VCaP (cell line): ENCODE results near the gene EPS8L1.
A peak's percentile ranks its signal among the peaks of the same experiment; 100 is the strongest.

Experiments used
- H3K27ac ChIP-seq: fragments of 450-650 bp; 2 replicates; pipeline ENCODE4 v1.5.1; 2017
- TF ChIP-seq, protein P1 (sequence below): fragments of 450-650 bp; conservative IDR thresholded peaks from 2 replicates; pipeline ENCODE4 v1.5.1; 2017; ENCODE audit warnings: mild to moderate bottlenecking, moderate library complexity

The EPS8L1 gene

GRCh38 chr19:55069865-55070197, 5.8 kb upstream of the EPS8L1 start:
- peak overlapping the region; percentile 78 for H3K27ac ChIP-seq
- TF ChIP-seq, protein P1, sequence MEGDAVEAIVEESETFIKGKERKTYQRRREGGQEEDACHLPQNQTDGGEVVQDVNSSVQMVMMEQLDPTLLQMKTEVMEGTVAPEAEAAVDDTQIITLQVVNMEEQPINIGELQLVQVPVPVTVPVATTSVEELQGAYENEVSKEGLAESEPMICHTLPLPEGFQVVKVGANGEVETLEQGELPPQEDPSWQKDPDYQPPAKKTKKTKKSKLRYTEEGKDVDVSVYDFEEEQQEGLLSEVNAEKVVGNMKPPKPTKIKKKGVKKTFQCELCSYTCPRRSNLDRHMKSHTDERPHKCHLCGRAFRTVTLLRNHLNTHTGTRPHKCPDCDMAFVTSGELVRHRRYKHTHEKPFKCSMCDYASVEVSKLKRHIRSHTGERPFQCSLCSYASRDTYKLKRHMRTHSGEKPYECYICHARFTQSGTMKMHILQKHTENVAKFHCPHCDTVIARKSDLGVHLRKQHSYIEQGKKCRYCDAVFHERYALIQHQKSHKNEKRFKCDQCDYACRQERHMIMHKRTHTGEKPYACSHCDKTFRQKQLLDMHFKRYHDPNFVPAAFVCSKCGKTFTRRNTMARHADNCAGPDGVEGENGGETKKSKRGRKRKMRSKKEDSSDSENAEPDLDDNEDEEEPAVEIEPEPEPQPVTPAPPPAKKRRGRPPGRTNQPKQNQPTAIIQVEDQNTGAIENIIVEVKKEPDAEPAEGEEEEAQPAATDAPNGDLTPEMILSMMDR, result no peak

- no peak overlapping the region for H3K27ac ChIP-seq
- TF ChIP-seq, protein P1, result no peak
These were observed 5.1 kb upstream of the EPS8L1 start for GRCh38 chr19:55070466-55071128.

GRCh38 chr19:55071129-55071502, 4.6 kb upstream of the EPS8L1 start:
- H3K27ac ChIP-seq, result no peak overlapping the region
- TF ChIP-seq, protein P1, result no peak

- TF ChIP-seq, protein P1, result no peak
- no peak overlapping the region for H3K27ac ChIP-seq
These were observed 3.8 kb upstream of the EPS8L1 start for GRCh38 chr19:55071913-55072312.

DNA sequence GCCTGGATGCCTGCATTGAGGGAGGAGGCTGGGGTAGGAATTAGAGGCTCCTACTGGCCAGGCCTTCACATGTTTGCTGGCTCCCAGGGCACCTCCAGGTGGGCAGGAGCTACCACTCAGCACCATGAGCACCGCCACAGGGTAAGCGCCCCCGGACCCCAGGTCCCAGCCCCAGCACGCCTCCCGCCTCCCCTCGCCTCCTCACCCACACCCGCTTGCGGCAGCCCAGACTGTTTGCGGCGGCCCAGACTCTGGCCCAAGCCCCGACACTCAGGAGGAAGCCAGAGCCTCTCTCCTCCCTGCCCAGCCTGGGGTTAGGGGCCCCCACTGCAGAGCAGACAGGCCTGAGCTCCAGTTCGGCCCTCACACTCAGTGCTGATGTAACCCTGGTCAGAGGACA, 652 bp downstream of the EPS8L1 start:
- H3K27ac ChIP-seq, result no peak overlapping the region; the same call in 1 of the 2 replicates

GRCh38 chr19:55077106-55077505, 1.4 kb downstream of the EPS8L1 start:
- no peak overlapping the region for H3K27ac ChIP-seq
- TF ChIP-seq, protein P1, result no peak

More for the DNA sequence above, 652 bp downstream of the EPS8L1 start:
- TF ChIP-seq, protein P1, result no peak

DNA sequence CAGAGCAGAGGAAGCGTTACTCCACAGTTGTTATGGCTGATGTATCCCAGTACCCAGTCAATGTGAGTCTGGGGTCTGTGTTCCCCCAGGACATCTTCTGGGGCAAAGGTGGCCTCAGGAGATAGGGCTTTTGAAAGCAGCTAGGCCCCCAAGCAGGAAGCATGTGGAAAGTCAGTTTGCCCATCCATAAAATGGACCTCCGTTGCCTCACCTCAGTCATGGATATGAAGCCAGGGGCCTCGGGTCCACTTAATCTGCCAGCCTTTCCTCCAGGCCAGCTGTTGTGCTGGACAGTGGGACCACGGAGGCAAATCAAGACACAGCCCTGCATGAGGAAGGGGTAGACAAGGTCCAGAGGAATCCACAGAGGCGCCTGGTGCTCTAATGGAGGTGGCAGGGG, 3.3 kb downstream of the EPS8L1 start:
- no peak overlapping the region for H3K27ac ChIP-seq

More for the DNA sequence above, 3.3 kb downstream of the EPS8L1 start:
- TF ChIP-seq, protein P1, result no peak
